Cerebellar cortex (tissue), 1 donor: ENCODE results near the gene SIGLECL1.

Experiments used
- DNase-seq: peaks from one replicate; pipeline ENCODE4 v3.0.0-alpha.2; 2015; ENCODE audit warnings: low spot score

SIGLECL1 gene

GRCh38 chr19:51296336-51297093 is 45.6 kb downstream of the SIGLECL1 start:
- DNase-seq = peak; percentile 52

GRCh38 chr19:51297406-51297805 is 46.5 kb downstream of the SIGLECL1 start:
- no peak for DNase-seq

- DNase-seq = no peak
These were observed 50.4 kb downstream of the SIGLECL1 start for GRCh38 chr19:51301266-51301665.

GRCh38 chr19:51305479-51305878 is 54.6 kb downstream of the SIGLECL1 start:
- DNase-seq = no peak

GRCh38 chr19:51311351-51312257 is 60.7 kb downstream of the SIGLECL1 start, which contains the start of gene IGLON5:
Gene IGLON5, plus strand, starts transcription at chr19:51311644. Its CDS starts 204 bp downstream, at chr19:51311848.
- peak; percentile 48 for DNase-seq

GRCh38 chr19:51316688-51317087 is 65.8 kb downstream of the SIGLECL1 start:
- DNase-seq = no peak

GRCh38 chr19:51317376-51317775 is 66.5 kb downstream of the SIGLECL1 start:
- no peak for DNase-seq

- DNase-seq = no peak
These were observed 67.1 kb downstream of the SIGLECL1 start for GRCh38 chr19:51317968-51318367.
